Measurements from ENCODE around the gene EVA1C.
"Not testable (repeated sequence)": the region's sequence is repeated elsewhere in the genome, so short reads cannot be mapped to it uniquely, and the experiment has no call there.

EVA1C gene

DNA sequence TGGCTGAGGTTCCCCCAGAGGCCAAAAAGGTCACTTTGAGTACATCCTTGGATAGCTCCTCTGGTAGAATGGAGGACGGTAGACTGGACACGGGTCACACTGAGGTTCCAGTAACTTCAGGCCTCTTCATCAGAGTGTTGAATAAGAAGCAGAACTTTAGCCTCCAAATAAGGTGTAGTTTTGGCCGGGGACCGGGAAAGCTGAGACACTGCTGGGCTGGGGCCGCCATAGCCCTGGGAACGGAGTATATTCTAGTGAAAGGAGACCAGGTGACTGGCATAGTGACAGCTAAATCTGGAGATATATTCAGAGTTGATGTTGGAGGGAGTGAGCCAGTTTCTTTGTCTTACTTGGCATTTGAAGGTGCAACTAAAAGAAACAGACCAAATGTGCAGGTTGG, 84.1 kb downstream of the EVA1C start:
- no peak for DNase-seq

GRCh38 chr21:32499249-32500055, 86.9 kb downstream of the EVA1C start:
- DNase-seq, result peak in 6 of 56 donors; percentile 5 to 21 (median 14)

GRCh38 chr21:32503641-32504040, 91.1 kb downstream of the EVA1C start:
- DNase-seq, result not testable (repeated sequence)

DNA sequence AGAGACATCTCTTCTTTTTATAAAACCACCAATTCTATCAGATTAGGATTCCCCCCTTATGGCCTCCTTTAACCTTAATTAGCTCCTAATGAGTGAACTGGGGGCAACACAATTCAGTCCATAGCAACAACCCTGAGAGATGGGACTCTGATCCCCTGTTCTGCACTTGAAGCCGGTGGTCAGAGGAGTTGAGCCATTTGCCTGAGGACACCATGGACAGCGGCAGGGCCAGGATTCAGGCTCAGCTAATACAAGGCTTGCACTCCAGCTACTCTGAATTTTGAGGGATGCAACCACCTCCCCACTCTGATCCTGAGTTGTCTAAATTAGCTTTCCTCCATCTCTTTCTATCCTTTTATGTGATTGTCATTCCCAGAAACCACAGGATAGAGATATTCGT, 93.3 kb downstream of the EVA1C start:
- DNase-seq, result not testable (repeated sequence)

- not testable (repeated sequence) for DNase-seq
Measured at GRCh38 chr21:32506411-32506965, 94.0 kb downstream of the EVA1C start.

- no peak for DNase-seq
Measured at GRCh38 chr21:32507342-32507919, 94.9 kb downstream of the EVA1C start.

DNA sequence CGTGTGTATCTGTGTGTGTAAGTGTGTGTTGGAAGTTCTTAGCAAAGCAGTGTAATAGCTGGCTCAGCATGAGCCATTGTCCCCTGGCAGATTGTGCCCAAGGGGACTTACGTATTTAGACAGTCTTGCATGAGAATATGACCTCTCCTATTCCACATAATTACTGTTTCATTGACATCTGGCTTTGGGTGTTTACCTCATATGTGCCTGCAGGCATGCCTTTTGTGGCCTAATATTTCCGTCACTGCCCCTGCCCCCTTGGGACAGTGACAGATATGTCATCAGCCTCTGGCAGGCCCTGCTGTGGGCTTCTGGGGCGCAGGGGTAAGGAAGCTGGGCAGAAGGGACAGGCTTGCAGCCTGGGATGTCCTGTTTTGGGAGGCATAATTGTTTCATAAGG, 95.5 kb downstream of the EVA1C start:
- DNase-seq, result not testable (repeated sequence)

DNA sequence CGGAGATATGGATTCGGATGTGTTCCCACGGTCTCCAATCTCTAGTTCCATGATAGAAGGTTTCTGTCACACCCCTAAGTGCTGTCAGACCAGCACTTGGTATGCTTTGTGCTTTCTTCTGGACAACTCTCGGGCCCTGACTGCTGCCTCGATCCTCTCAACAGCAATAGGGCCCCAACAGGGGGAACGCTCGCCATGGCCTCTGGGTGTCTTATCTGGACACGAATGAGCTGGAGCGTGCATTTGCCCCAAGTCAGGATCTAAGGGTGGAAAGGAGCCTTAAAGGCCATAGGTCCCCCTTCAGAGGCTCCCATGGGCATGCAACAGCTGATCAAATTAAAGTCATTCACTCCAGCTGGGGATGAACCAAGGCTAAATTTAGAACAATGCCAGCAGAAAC, 96.1 kb downstream of the EVA1C start:
- no peak for DNase-seq

DNA sequence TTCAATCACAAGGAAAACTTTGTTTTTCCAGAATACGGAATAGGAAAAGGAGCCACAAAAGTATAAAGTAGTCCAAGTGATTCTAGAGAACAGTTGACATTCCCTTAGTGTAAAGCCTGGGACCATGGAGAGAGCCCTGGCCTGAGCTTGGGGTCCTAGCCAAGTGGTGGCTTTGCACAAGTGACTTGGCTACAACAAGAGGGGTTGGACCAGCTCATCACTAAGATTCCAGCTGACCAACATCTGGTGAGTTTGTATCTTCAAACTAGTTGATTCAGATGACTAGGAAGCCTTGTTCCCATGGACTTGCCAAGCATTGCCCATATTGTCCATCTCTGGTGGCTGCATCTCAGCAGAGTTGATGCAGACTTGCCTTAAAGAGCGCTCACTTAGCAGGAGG, 96.5 kb downstream of the EVA1C start:
- DNase-seq, result not testable (repeated sequence)

DNA sequence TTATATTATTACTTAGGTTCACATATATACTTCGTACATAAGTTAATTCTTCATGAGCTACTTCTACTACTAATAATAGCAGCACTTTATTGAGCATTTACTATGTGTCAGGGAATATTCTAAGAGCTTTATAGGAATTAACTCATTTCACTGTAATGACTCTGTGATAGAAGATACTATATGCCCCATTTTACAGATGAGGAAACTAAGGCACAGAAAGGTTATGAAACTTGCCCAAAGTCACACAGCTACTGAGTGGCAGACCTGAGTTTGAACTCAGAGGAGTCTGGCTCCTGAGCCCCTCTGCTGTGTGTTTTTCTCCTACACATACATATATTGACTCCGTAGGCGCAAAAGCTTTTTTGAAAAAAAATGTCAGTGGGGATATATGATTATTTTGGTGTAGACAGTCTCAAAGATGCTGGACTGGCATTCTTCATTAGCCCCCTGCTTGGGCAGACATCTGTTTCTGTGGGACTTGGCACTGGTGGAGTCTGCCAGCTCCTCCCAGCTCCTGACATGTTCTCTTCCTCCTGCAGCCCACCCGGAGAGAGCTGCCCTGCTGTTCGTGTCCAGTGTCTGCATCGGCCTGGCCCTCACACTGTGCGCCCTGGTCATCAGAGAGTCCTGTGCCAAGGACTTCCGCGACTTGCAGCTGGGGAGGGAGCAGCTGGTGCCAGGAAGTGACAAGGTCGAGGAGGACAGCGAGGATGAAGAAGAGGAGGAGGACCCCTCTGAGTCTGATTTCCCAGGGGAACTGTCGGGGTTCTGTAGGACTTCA, 102.0 kb downstream of the EVA1C start:
- DNase-seq, result peak in 6 of 56 donors; percentile 6 to 21 (median 12)

DNA sequence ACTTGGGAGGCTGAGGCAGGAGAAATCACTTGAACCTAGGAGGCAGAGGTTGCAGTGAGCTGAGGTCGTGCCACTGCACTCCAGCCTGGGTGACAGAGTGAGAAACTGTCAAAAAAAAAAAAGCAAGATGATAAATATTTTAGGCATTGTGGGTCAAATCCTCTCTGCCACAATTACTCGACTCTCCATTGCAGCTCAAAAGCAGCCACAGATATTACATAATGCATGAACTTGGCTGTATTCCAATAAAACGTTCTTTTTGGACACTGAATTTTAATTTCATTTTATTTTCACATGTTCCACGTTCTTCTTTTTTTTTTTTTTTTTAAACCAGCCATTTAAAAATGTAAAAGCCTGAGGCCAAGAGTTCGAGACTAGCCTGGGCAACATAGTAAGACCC, 103.4 kb downstream of the EVA1C start:
- DNase-seq, result no peak

DNA sequence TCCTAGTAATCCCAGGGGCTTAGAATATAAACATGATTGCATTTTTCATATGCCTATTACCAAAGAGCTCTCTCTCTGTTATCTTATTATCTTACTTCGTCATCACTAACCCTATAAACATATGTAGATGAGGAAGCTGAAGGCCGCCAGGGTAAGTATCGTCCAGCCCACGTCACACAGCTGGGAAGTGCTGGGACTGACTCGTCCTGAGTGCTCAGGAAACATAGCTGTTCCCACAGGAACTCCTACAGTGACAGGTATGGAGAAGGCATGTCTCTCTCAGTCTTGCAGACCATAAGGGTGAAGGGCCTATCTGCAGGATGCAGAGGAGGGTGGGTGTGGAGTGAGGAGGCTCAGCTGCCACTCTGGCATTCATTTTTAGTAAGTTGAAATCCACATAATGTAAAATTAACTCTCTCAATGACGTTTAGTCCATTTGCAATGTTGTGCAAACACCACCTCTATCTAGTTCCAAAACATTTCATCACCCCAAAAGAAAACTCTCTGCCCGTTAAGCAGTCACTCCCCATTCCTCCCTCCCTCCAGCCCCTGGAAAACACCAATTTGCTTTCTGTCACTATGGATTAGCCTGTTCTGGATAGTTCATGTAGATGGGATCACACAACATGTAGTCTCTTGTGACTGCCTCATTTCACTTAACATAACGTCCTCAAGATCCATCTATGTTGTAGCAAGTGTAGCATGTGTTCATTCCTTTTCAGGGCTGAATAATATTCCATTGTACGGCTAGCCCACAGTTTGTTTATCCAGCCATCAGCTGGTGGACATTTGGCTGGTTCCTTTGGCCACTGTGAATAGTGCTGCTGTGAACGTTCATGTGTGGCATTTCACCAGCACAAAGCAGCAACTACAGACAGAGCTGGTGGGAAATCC, 104.5 kb downstream of the EVA1C start:
- peak in 1 of 56 donors; percentile 6 for DNase-seq

GRCh38 chr21:32519945-32520874, 107.7 kb downstream of the EVA1C start:
- peak in 1 of 56 donors; percentile 10 for DNase-seq

DNA sequence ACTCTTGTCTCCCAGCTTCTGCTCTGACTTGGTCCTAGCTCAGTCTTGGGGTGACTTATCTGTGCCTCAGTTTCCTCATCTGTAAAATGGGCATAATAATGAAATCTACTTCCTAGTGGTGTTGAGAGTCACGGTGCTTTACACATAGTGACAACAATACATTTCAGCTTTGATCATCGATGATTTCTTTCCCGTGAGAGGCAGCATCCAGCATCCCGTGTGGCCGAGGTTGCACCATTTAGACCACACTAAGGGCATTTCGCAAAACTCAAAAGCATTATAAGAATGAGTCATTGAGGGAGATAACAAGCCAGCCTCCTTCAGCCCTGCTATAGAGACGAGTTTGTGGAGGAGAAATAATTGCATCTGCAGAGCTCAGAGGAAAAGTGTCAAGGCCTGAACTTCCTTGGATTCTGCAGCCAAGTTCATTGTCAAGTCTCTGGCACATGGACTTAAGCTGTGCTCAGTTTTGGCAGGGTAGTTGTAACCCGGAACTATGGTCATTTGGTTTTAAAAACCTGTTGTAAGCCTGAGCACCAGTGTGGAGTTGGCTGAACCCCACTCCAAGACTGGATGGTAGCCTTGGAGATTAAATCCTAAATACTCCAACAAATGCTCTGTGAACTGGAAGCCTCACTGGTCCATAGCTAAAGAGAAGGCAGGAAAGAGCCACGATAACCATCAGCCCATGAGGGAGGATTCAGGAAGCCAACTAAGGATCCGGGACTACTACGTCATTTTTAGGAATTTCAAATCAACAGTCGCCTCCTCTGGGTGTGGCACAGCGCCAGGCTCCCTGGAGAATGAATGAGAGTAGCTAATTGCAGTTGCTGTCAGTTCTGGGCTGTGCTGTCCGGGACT, 108.6 kb downstream of the EVA1C start:
- DNase-seq, result peak in 48 of 56 donors; percentile 5 to 83 (median 45)

- no peak for DNase-seq
Measured at GRCh38 chr21:32521736-32522355, 109.3 kb downstream of the EVA1C start.

DNA sequence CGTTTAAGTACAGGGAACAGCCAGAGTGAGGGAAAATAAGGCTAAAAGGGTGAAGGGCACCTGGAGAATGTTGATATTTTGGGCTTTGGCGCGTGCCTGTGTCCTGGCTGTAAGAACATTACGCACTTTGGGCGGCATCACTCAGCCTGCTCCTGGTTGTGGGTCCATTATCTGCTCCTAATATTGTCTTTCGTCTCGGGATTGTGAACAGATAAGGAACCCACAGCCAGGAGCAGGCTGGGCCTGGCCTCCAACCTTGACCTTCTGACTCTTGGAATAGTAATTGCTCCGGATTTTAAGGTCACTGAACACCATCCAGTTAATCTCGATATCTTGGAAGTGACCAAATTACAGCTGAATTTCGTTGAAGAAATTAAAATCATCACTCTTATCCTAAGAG, 111.0 kb downstream of the EVA1C start:
- DNase-seq, result no peak

GRCh38 chr21:32523988-32524719, 111.6 kb downstream of the EVA1C start:
- peak in 1 of 56 donors; percentile 18 for DNase-seq
